PC-9 (cell line): Measurements from ENCODE around the gene WDR59. TPM values are rescaled to one million over a fixed set of nuclear protein-coding genes. Genes with fewer than 3 reads are reported as not detected.

Source experiments
- BruUV-seq: library from RNA; stranded (reverse); fragments of 400-500 nt; replicated peaks from 2 replicates; lab custom pipeline; 2021; lab: Mats Ljungman, UMichigan
- CTCF ChIA-PET: fragments of 300-600 bp; sonication (Branson Sonifier 250); formaldehyde crosslinking; loops from one replicate; lab custom pipeline; 2022; ENCODE audit warnings: antibody characterized with exemption; lab: Charles Lee
- POLR2A ChIA-PET: fragments of 300-600 bp; sonication (Branson Sonifier 250); formaldehyde crosslinking; loops from one replicate; lab custom pipeline; 2022; ENCODE audit warnings: antibody characterized with exemption; ENCODE audit not compliant: unreplicated experiment; lab: Charles Lee
- DNase-seq, 2 experiments: peaks; one replicate each; pipeline versions ENCODE4 v3.0.0 to v3.0.0-alpha.2; 2015 to 2022; ENCODE audit warnings: mixed read lengths in 1 of 2
- H2AFZ ChIP-seq: fragments of 200-600 bp; sonication (generic); 2 replicates; pipeline ENCODE4 v1.8.1; 2017; ENCODE audit warnings: antibody characterized with exemption
- H3F3A ChIP-seq: fragments of 200-600 bp; sonication (generic); 2 replicates; pipeline ENCODE4 v1.8.1; 2017; ENCODE audit warnings: antibody characterized with exemption, mild to moderate bottlenecking, low read depth; ENCODE audit not compliant: insufficient read depth
- H3K27ac ChIP-seq: fragments of 200-600 bp; sonication (generic); 2 replicates; pipeline ENCODE4 v1.6.1; 2016; ENCODE audit warnings: mixed run types
- H3K27me3 ChIP-seq: fragments of 200-600 bp; sonication (generic); 2 replicates; pipeline ENCODE4 v1.6.1; 2016; ENCODE audit warnings: low read depth, mixed run types; ENCODE audit not compliant: insufficient read depth
- H3K36me3 ChIP-seq: fragments of 200-600 bp; sonication (generic); 2 replicates; pipeline ENCODE4 v1.6.1; 2016; ENCODE audit warnings: low read depth, mixed run types
- H3K4me1 ChIP-seq: fragments of 200-600 bp; sonication (generic); replicated peaks from 2 replicates; pipeline ENCODE4 v1.6.1; 2016; ENCODE audit warnings: mixed run types; ENCODE audit not compliant: insufficient read depth
- H3K4me2 ChIP-seq: fragments of 200-600 bp; sonication (generic); 2 replicates; pipeline ENCODE4 v1.6.1; 2017; ENCODE audit warnings: mixed run types
- H3K4me3 ChIP-seq: fragments of 200-600 bp; sonication (generic); 2 replicates; pipeline ENCODE4 v1.6.1; 2016; ENCODE audit warnings: mixed run types
- H3K79me2 ChIP-seq: fragments of 200-600 bp; sonication (generic); 2 replicates; pipeline ENCODE4 v1.6.1; 2017; ENCODE audit warnings: low read depth, mixed run types
- H3K9me2 ChIP-seq: fragments of 200-600 bp; sonication (generic); 2 replicates; pipeline ENCODE4 v1.8.1; 2017; ENCODE audit warnings: mild to moderate bottlenecking; ENCODE audit not compliant: insufficient read depth
- H3K9me3 ChIP-seq: fragments of 200-600 bp; sonication (generic); 2 replicates; pipeline ENCODE4 v1.8.1; 2016; ENCODE audit warnings: low read depth; ENCODE audit not compliant: insufficient read depth
- H4K20me1 ChIP-seq: fragments of 200-600 bp; sonication (generic); 2 replicates; pipeline ENCODE4 v1.8.1; 2017; ENCODE audit not compliant: insufficient read depth
- EZH2 ChIP-seq: fragments of 200-600 bp; sonication (generic); IDR thresholded peaks from 2 replicates; pipeline ENCODE4 v1.8.0; 2017; ENCODE audit warnings: antibody characterized with exemption, low read depth
- intact Hi-C: fragments of 100-400 bp; cut with micrococcal nuclease; formaldehyde crosslinking; loops from one replicate; pipeline ENCODE4 v1.10.0; 2022; ENCODE audit not compliant: unreplicated experiment
- total RNA-seq: library from RNA; stranded (reverse); gene quantifications from 2 replicates; pipeline ENCODE4 v1.2.3, GENCODE V29; 2021
- TF ChIP-seq, protein P1 (sequence below): fragments of 200-600 bp; sonication (generic); conservative IDR thresholded peaks from 2 replicates; pipeline ENCODE4 v1.6.1; 2017; ENCODE audit warnings: mixed run types, antibody characterized with exemption, mild to moderate bottlenecking, moderate library complexity

The WDR59 gene
- total RNA-seq, 1 experiment from 2014 or later: 97.1 TPM

GRCh38 chr16:74842413-74842812, 142.5 kb downstream of the WDR59 start:
- Histone ChIP-seq H3K27ac (no peak overlapping the region), H3F3A (peaks cover 5% of the 10 kb centered on the region; the same call in 1 of the 2 replicates), H3K4me1 (peaks cover 12% of the 10 kb centered on the region; the same call in 1 of the 2 replicates), H3K27me3 (no peaks in the 10 kb centered on the region), H3K4me3 (no peak overlapping the region), H3K4me2 (no peak overlapping the region), H3K9me3 (no peaks in the 10 kb centered on the region), H2AFZ (no peak overlapping the region), H3K9me2 (no peaks in the 10 kb centered on the region), H3K36me3 (no peaks in the 10 kb centered on the region), H3K79me2 (no peaks in the 10 kb centered on the region), H4K20me1 (no peaks in the 10 kb centered on the region)
- DNase-seq: no peak
- TF ChIP-seq EZH2: no peak
- TF ChIP-seq, protein P1, sequence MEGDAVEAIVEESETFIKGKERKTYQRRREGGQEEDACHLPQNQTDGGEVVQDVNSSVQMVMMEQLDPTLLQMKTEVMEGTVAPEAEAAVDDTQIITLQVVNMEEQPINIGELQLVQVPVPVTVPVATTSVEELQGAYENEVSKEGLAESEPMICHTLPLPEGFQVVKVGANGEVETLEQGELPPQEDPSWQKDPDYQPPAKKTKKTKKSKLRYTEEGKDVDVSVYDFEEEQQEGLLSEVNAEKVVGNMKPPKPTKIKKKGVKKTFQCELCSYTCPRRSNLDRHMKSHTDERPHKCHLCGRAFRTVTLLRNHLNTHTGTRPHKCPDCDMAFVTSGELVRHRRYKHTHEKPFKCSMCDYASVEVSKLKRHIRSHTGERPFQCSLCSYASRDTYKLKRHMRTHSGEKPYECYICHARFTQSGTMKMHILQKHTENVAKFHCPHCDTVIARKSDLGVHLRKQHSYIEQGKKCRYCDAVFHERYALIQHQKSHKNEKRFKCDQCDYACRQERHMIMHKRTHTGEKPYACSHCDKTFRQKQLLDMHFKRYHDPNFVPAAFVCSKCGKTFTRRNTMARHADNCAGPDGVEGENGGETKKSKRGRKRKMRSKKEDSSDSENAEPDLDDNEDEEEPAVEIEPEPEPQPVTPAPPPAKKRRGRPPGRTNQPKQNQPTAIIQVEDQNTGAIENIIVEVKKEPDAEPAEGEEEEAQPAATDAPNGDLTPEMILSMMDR: no peak
- POLR2A ChIA-PET: no interaction called here
- CTCF ChIA-PET: no interaction called here
- BruUV-seq: no TSS peak
- intact Hi-C loops: no loop called here

DNA sequence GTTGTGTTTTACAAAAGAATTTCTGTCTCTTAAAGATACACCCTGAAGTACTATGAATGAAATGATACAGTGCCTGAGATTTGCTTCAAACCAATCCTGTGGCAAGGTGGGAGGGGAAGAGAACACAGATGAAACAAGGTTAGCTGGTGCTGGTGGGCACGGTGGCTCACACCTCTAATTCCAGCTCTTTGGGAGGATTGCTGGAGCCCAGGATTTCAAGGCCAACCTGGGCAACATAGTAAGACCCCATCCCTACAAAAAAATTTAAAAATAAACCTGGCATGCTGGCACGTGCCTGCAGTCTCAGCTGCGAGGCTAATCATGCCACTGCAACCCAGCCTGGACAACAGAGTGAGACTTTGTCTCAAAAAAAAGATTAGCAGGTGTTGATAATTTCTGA, 143.0 kb downstream of the WDR59 start:
- Histone ChIP-seq H3K27me3 (no peaks in the 10 kb centered on the region), H3K4me1 (peaks cover 12% of the 10 kb centered on the region; the same call in 1 of the 2 replicates), H3K9me3 (no peaks in the 10 kb centered on the region), H3F3A (peaks cover 5% of the 10 kb centered on the region; the same call in 1 of the 2 replicates), H3K36me3 (no peaks in the 10 kb centered on the region), H3K27ac (no peak overlapping the region), H4K20me1 (no peaks in the 10 kb centered on the region), H3K4me2 (no peak overlapping the region), H3K9me2 (no peaks in the 10 kb centered on the region), H3K79me2 (no peaks in the 10 kb centered on the region), H2AFZ (no peak overlapping the region), H3K4me3 (no peak overlapping the region)
- no peak for DNase-seq
- TF ChIP-seq, protein P1: no peak
- TF ChIP-seq EZH2: no peak
- BruUV-seq: no TSS peak
- CTCF ChIA-PET: no interaction called here
- intact Hi-C loops: no loop called here
- POLR2A ChIA-PET: no interaction called here

DNA sequence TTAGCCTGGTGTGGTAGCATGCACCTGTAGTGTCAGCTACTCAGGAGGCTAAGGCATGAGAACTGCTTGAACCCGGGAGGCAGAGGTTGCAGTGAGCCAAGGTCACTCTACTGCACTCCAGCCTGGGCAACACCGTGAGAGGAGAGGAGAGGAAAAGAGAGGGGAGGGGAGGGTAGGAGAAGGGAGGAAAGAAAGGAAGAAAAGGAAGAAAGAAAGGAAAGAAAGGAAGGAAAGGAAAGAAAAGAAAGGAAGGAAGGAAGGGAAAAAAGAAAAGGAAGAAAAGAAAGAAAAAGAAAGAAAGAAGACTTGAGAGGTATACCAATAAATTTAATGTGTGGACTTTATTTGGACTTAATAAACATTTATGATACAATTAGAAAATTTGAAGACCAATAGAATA, 143.5 kb downstream of the WDR59 start:
- no peaks in the 10 kb centered on the region for H4K20me1 ChIP-seq
- H3K9me3 ChIP-seq: no peaks in the 10 kb centered on the region
- peaks cover 12% of the 10 kb centered on the region; the same call in 1 of the 2 replicates for H3K4me1 ChIP-seq
- POLR2A ChIA-PET: no interaction called here
- H3K27me3 ChIP-seq: no peaks in the 10 kb centered on the region
- peaks cover 5% of the 10 kb centered on the region; the same call in 1 of the 2 replicates for H3F3A ChIP-seq
- H2AFZ ChIP-seq: no peak overlapping the region
- H3K79me2 ChIP-seq: no peaks in the 10 kb centered on the region
- intact Hi-C loops: no loop called here
- TF ChIP-seq, protein P1: no peak
- TF ChIP-seq EZH2: no peak
- H3K4me2 ChIP-seq: no peak overlapping the region
- no peak overlapping the region for H3K27ac ChIP-seq
- no peak overlapping the region for H3K4me3 ChIP-seq
- no TSS peak for BruUV-seq
- no peaks in the 10 kb centered on the region for H3K36me3 ChIP-seq
- CTCF ChIA-PET: no interaction called here
- H3K9me2 ChIP-seq: no peaks in the 10 kb centered on the region
- no peak for DNase-seq
